Upper lobe of right lung (tissue), 1 donor: ENCODE measurements around the gene OR6B2. TPM values are rescaled to one million over a fixed set of nuclear protein-coding genes. Genes with fewer than 3 reads are reported as not detected.

Source experiments
- ATAC-seq: fragments of 200-7000 bp; cut with Tn5 transposase; one replicate; pipeline ENCODE4 v1.9.1; 2020; ENCODE audit warnings: mild to moderate bottlenecking, moderate library complexity
- DNase-seq: peaks from one replicate; pipeline ENCODE4 v3.0.0-alpha.2; 2020
- H3K27ac ChIP-seq: fragments of 200-600 bp; one replicate; pipeline ENCODE4 v1.8.0; 2022
- H3K27me3 ChIP-seq: fragments of 200-600 bp; one replicate; pipeline ENCODE4 v1.8.0; 2022; ENCODE audit warnings: mild to moderate bottlenecking
- H3K36me3 ChIP-seq: fragments of 200-600 bp; one replicate; pipeline ENCODE4 v1.8.0; 2022
- H3K4me1 ChIP-seq: fragments of 200-600 bp; one replicate; pipeline ENCODE4 v1.8.0; 2022
- H3K4me3 ChIP-seq: fragments of 200-600 bp; one replicate; pipeline ENCODE4 v1.8.0; 2022; ENCODE audit warnings: mild to moderate bottlenecking
- H3K9me3 ChIP-seq: fragments of 200-600 bp; one replicate; pipeline ENCODE4 v1.8.0; 2022
- intact Hi-C: fragments of 100-400 bp; cut with DNase I; formaldehyde crosslinking; loops from one replicate; pipeline ENCODE4 v1.11.0; 2022
- long read RNA-seq: library from polyadenylated mRNA; unstranded; transcript quantifications from one replicate; pipeline ENCODE4 v2.0.0, GENCODE V29; 2021
- total RNA-seq: library from RNA; stranded (reverse); fragmentation: NEBNext Ultra II Directional; extraction: Animal tissue kit (Norgen Biotek cat#: 25700); gene quantifications from one replicate; pipeline ENCODE4 v1.2.1, GENCODE V29; 2021
- TF ChIP-seq, protein P1 (sequence below): fragments of 200-600 bp; IDR thresholded peaks from one replicate; pipeline ENCODE4 v1.8.0; 2022; ENCODE audit warnings: antibody characterized with exemption
- donor health status: DM: no; HTN: yes; CAD: no; lungs with severe emphysema.

OR6B2 gene
- total RNA-seq, result not detected
- long read RNA-seq, result 0 reads

DNA sequence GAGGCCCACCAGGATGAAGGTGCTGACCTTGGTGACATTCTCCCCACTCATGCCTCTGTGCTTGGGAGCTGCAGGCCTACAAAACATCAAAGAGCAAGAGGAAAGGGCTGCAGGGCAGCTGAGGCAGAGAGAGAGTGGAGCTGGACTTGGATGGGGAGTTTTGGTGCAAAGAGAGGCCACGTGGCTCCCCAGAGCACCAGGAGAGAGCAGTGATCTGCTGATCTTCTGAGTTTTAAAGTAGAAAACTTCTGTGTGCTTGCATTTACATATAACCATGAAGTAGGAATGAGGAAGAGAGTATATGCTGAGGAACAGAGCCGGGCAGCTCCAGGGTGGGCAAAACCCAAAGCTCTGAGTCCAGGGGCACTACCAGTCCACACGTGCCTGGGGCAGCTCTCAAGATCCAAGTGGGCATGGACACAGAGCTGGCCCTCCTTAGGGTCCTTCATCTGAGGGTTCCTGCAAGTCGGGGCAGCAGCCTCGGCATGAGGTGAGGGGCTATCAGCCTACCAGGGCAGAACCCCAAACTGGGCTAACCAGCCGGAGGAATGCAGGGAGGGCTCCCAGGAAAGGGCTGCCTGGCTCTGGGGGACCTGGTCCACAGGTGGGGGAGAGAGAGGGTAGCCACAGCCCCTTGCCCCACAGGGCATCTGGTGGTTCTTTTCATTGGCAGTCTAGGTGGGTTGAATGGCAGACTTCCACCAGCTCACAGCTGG, at the start of gene OR6B2:
Gene OR6B2 (minus strand): TSS at position 51 of the 716 bp plus-strand sequence. CDS start 0 bp downstream, at position 51.
- no peak within 1 kb of the TSS for H3K27ac ChIP-seq
- TF ChIP-seq, protein P1, sequence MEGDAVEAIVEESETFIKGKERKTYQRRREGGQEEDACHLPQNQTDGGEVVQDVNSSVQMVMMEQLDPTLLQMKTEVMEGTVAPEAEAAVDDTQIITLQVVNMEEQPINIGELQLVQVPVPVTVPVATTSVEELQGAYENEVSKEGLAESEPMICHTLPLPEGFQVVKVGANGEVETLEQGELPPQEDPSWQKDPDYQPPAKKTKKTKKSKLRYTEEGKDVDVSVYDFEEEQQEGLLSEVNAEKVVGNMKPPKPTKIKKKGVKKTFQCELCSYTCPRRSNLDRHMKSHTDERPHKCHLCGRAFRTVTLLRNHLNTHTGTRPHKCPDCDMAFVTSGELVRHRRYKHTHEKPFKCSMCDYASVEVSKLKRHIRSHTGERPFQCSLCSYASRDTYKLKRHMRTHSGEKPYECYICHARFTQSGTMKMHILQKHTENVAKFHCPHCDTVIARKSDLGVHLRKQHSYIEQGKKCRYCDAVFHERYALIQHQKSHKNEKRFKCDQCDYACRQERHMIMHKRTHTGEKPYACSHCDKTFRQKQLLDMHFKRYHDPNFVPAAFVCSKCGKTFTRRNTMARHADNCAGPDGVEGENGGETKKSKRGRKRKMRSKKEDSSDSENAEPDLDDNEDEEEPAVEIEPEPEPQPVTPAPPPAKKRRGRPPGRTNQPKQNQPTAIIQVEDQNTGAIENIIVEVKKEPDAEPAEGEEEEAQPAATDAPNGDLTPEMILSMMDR, result no peak
- intact Hi-C loops, result no loop called here
- no peak for DNase-seq
- peaks cover 11% of the 10 kb centered on the region for H3K27me3 ChIP-seq
- no peak for ATAC-seq
- H3K4me3 ChIP-seq, result no peak within 1 kb of the TSS
- H3K4me1 ChIP-seq, result no peaks in the 10 kb centered on the region
- H3K9me3 ChIP-seq, result no peaks in the 10 kb centered on the region
- H3K36me3 ChIP-seq, result no peaks in the 10 kb centered on the region

DNA sequence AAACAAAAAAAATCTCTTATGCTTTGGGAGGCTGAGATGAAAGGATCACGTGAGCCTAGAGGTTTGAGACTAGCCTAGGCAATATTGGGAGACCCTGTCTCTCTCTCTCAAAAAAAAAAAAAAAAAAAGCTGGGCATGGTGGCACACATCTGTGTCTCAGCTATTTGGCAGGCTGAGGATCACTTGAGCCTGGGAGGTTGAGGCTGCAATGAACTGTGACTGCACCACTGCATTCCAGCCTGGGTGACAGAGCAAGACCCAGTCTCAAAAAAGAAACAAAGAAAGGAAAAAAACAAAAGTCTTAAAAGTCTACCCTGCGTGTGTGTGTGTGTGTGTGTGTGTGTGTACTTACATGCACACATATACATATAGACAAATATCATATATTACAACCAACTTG, 48.4 kb upstream of the OR6B2 start:
- Histone ChIP-seq H3K9me3 (peaks cover 13% of the 10 kb centered on the region), H3K27me3 (no peaks in the 10 kb centered on the region), H3K4me1 (no peaks in the 10 kb centered on the region), H3K36me3 (no peaks in the 10 kb centered on the region), H3K27ac (no peak overlapping the region), H3K4me3 (no peak overlapping the region)
- intact Hi-C loops, result no loop called here
- ATAC-seq (no peak), DNase-seq (no peak)
- TF ChIP-seq, protein P1, result no peak

DNA sequence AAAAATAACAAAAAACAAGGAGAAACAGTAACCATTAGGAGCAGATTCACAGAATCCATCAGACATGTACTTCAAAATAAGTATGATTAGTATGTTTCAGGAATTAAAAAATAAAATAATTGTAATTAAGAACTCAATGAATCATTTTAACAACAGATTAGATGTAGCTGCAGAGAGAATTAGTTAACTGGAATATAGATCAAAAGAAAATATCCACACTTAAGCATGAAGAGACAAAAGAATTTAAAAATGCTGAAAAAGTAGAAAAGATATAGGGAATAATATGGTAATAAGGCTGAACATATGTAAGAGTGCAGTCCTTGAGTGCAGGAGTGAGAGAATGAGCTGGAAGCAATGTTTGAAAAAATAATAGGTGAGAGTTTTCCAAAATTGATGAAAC, 47.2 kb upstream of the OR6B2 start:
- H3K36me3 ChIP-seq, result no peaks in the 10 kb centered on the region
- TF ChIP-seq, protein P1, result no peak
- DNase-seq (no peak), ATAC-seq (no peak)
- intact Hi-C loops, result no loop called here
- peaks cover 13% of the 10 kb centered on the region for H3K9me3 ChIP-seq
- H3K27ac ChIP-seq, result no peak overlapping the region
- no peaks in the 10 kb centered on the region for H3K27me3 ChIP-seq
- H3K4me3 ChIP-seq, result no peak overlapping the region
- H3K4me1 ChIP-seq, result no peaks in the 10 kb centered on the region

DNA sequence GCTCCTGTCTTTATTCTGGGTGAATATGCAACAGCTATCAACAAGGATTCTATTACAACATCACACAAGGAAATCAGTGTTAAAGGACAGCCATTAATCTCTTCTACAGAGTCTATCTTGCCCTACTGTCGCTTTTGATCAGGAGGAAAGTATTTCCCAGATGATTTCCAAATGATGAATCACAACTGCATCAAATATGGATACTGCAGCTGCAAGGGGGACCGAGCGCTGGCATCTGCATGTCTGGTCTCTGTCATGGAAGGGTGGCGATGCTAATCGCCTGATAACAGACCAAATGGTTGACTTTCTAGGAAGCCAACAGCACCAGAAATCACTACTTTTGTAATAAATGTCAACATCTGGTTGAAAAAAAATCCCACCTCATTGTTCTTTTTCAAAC, 44.3 kb upstream of the OR6B2 start:
- no peaks in the 10 kb centered on the region for H3K27me3 ChIP-seq
- H3K9me3 ChIP-seq, result peaks cover 13% of the 10 kb centered on the region
- no peaks in the 10 kb centered on the region for H3K36me3 ChIP-seq
- intact Hi-C loops, result no loop called here
- H3K4me1 ChIP-seq, result no peaks in the 10 kb centered on the region
- DNase-seq (no peak), ATAC-seq (no peak)
- H3K4me3 ChIP-seq, result no peak overlapping the region
- no peak overlapping the region for H3K27ac ChIP-seq
- TF ChIP-seq, protein P1, result no peak

DNA sequence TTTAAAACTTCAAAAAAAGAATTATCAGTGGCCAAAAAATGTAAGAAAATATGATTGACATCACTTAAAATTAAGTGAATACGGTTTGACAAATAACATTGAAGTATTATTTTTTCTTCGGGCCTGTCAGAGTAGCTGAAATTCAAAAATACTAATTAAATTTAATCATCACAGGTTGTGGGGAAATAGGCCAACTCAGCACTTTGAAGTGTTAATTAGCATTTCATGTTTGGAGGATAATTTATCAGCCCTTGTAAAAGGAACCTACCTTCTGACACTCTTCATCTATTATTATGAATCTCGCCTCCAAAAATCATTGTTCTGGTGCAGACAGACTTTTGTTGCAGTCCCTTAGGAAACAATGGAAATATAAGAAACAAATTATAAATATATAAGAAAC, 40.7 kb upstream of the OR6B2 start:
- ATAC-seq, result no peak
- H3K36me3 ChIP-seq, result no peaks in the 10 kb centered on the region
- intact Hi-C loops, result no loop called here

More for the DNA sequence above, 40.7 kb upstream of the OR6B2 start:
- Histone ChIP-seq H3K27me3 (no peaks in the 10 kb centered on the region), H3K4me3 (no peak overlapping the region), H3K9me3 (no peaks in the 10 kb centered on the region), H3K27ac (no peak overlapping the region), H3K4me1 (no peaks in the 10 kb centered on the region)
- no peak for DNase-seq
- TF ChIP-seq, protein P1, result no peak
